OCI-LY1 (cell line): ENCODE data around the gene SPINK5.

Experiments
- CTCF ChIP-seq: fragments of 200-600 bp; sonication (generic), shearing (Covaris generic); IDR thresholded peaks from 2 replicates; pipeline ENCODE4 v1.5.1; 2017; ENCODE audit warnings: mild to moderate bottlenecking, antibody characterized with exemption, low read length, moderate library complexity, mixed read lengths
- EZH2 ChIP-seq: fragments of 200-600 bp; sonication (generic), shearing (Covaris generic); IDR thresholded peaks from 2 replicates; pipeline ENCODE4 v1.8.0; 2017; ENCODE audit warnings: borderline replicate concordance, mixed run types, mild to moderate bottlenecking, antibody characterized with exemption, low read length, moderate library complexity, mixed read lengths

GRCh38 chr5:148177207-148177606, 113.4 kb downstream of the SPINK5 start:
- TF ChIP-seq CTCF (no peak), EZH2 (no peak)
